Psoas muscle (tissue), 8 donors: ENCODE results near the gene CLDN2. TPM values are rescaled to one million over a fixed set of nuclear protein-coding genes. Genes with fewer than 3 reads are reported as not detected.

Experiments
- ATAC-seq, 4 donors: fragments of 200-7000 bp; cut with Tn5 transposase; one replicate each; pipeline ENCODE4 v1.9.1; 2020; ENCODE audit warnings: moderate library complexity in 3 of 4, mild to moderate bottlenecking in 2 of 4
- DNase-seq, 2 donors: peaks; one replicate each; pipeline ENCODE4 v3.0.0-alpha.2; 2020
- H3K27ac ChIP-seq: fragments of 200-600 bp; one replicate; pipeline ENCODE4 v1.8.0; 2022
- H3K27me3 ChIP-seq, 3 donors: fragments of 200-600 bp in 1 of 3; one replicate each; pipeline versions ENCODE4 v1.6.1 to v1.8.0; 2013 to 2022; ENCODE audit warnings: low read length in 2 of 3, mild to moderate bottlenecking in 2 of 3, moderate library complexity in 1 of 3; ENCODE audit not compliant: insufficient read depth in 3 of 3
- H3K36me3 ChIP-seq, 2 donors: fragments of 200-600 bp in 1 of 2; one replicate each; pipeline versions ENCODE4 v1.6.1 to v1.8.0; 2013 to 2022; ENCODE audit warnings: low read depth in 1 of 2, mild to moderate bottlenecking in 1 of 2, moderate library complexity in 1 of 2; ENCODE audit not compliant: insufficient read depth in 1 of 2
- H3K4me1 ChIP-seq: fragments of 200-600 bp; one replicate; pipeline ENCODE4 v1.8.0; 2022
- H3K4me3 ChIP-seq: fragments of 200-600 bp; one replicate; pipeline ENCODE4 v1.8.0; 2022; ENCODE audit warnings: mild to moderate bottlenecking
- H3K9me3 ChIP-seq: fragments of 200-600 bp; one replicate; pipeline ENCODE4 v1.8.0; 2022
- WGBS, 3 donors: extraction: QIAGEN DNeasy Blood & Tissue Kit; methylation state at CpG; one replicate each; pipeline versions ENCODE4 v1.1.6 to v1.1.7; 2013; 5-methylcytosine and 5-hydroxymethylcytosine counted together
- intact Hi-C, 2 donors: fragments of 100-400 bp; cut with DNase I; formaldehyde crosslinking; loops; one replicate each; pipeline versions ENCODE4 v1.11.0 to v1.14.2; 2022
- polyA plus RNA-seq, 3 donors: library from polyadenylated mRNA; stranded (reverse); fragments of 200-250 nt; gene quantifications; one replicate each; pipeline ENCODE4 v1.2.3, GENCODE V29; 2013
- total RNA-seq, 4 donors: library from RNA; stranded (reverse); fragmentation: NEBNext Ultra II Directional in 2 of 4; extraction: Animal tissue kit (Norgen Biotek cat#: 25700) in 2 of 4; gene quantifications; one replicate each; pipeline versions ENCODE4 v1.2.1 to v1.2.4, GENCODE V29; 2021 to 2023
- TF ChIP-seq, protein P1 (sequence below): fragments of 200-600 bp; IDR thresholded peaks from one replicate; pipeline ENCODE4 v1.8.0; 2022; ENCODE audit warnings: antibody characterized with exemption
- donor health status: healthy with polysubstance abuse.
- donor health status: DM: no; HTN: no; CAD: no; lungs with moderate emphysema.
- donor health status: Bipolar disorder and iron deficiency.
- donor health status: healthy.
- donor health status: DM: yes; HTN: yes; CAD: no.
- donor health status: DM: no; HTN: no; CAD: no.
- donor health status: DM: no; HTN: no; CAD: no.
- donor health status: DM: yes; HTN: yes; CAD: no.

The CLDN2 gene
- total and polyA plus RNA-seq, 7 donors, result 0.03 to 0.15 (median 0.07) TPM; not detected in 3

DNA sequence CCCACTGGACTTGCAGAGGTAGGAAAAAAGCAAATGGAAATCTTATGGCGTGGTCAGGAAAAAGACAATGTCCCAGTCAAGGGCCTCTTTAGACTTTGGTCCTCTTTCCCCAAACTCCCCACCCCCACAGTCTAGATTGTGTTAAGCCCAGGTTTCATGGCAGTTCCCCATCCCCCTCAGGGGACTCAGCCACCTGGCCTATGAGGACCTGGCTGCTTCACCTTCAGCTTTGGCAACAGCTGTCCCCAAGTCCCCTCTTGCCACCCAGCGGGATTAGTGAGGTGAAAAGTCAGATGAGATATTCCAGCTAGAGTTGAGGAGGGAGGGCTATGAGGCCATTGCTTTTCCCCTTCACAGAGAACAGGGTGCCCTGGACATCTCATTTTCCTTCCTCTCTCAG lies 17.5 kb upstream of the CLDN2 start:
- Histone ChIP-seq H3K9me3 (no peaks in the 10 kb centered on the region), H3K4me3 (no peak overlapping the region), H3K27ac (peak overlapping the region; percentile 85), H3K4me1 (peaks cover 30% of the 10 kb centered on the region), H3K27me3 (no peaks in the 10 kb centered on the region), H3K36me3 (no peaks in the 10 kb centered on the region)
- intact Hi-C loops, result loop anchor here in 1 of 2 donors (10.0 kb wide), 1 partner anchor 178 kb away; the partner anchor contains the start of gene RNF128
- TF ChIP-seq, protein P1, sequence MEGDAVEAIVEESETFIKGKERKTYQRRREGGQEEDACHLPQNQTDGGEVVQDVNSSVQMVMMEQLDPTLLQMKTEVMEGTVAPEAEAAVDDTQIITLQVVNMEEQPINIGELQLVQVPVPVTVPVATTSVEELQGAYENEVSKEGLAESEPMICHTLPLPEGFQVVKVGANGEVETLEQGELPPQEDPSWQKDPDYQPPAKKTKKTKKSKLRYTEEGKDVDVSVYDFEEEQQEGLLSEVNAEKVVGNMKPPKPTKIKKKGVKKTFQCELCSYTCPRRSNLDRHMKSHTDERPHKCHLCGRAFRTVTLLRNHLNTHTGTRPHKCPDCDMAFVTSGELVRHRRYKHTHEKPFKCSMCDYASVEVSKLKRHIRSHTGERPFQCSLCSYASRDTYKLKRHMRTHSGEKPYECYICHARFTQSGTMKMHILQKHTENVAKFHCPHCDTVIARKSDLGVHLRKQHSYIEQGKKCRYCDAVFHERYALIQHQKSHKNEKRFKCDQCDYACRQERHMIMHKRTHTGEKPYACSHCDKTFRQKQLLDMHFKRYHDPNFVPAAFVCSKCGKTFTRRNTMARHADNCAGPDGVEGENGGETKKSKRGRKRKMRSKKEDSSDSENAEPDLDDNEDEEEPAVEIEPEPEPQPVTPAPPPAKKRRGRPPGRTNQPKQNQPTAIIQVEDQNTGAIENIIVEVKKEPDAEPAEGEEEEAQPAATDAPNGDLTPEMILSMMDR, result no peak
- DNase-seq (no peak), ATAC-seq (no peak)
- 70 to 94% (median 87%) methylated on average over 2 of the region's 2 CpGs for WGBS, 3 donors

DNA sequence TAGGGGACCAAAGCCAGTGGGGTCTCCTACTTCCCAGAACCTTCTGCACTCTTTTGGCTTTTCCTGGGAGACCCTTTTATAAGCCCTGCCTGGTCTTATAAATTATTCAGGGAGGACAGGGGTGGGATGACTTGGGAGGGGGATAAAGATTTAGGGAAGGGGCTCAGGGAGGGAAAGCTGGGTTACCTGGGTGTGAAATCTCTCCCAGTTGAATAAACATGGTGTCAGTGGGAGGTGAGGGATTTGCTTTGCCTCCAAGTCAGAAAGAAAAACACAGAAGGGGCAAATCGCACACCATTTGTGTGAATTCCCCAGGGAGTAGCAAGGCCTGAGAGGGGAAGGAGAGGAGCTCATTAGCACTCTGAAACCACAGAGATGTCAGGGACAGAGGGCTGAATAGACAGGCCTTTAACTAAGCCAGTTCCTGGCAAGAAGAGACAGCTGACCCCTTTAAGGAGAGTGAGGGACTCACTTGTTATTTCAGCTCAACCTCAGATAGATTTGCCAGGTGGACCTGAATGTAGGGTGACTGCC lies 16.8 kb upstream of the CLDN2 start, which contains the start of gene RIPPLY1:
RIPPLY1 (minus strand) TSS at position 51 of the 534 bp plus-strand sequence. CDS start 54 bp downstream, outside the sequence.
- ATAC-seq (no peak), DNase-seq (no peak)
- Histone ChIP-seq H3K27me3 (no peaks in the 10 kb centered on the region), H3K27ac (peak within 1 kb of the TSS; percentile 85), H3K36me3 (no peaks in the 10 kb centered on the region), H3K4me3 (no peak within 1 kb of the TSS), H3K9me3 (no peaks in the 10 kb centered on the region), H3K4me1 (peaks cover 30% of the 10 kb centered on the region)
- intact Hi-C loops, result loop anchor here in 1 of 2 donors (10.0 kb wide), 1 partner anchor 179 kb away; the partner anchor contains the start of gene RNF128
- 68 to 76% (median 75%) methylated on average over 1 of the region's 1 CpG for WGBS, 3 donors
- TF ChIP-seq, protein P1, result no peak

DNA sequence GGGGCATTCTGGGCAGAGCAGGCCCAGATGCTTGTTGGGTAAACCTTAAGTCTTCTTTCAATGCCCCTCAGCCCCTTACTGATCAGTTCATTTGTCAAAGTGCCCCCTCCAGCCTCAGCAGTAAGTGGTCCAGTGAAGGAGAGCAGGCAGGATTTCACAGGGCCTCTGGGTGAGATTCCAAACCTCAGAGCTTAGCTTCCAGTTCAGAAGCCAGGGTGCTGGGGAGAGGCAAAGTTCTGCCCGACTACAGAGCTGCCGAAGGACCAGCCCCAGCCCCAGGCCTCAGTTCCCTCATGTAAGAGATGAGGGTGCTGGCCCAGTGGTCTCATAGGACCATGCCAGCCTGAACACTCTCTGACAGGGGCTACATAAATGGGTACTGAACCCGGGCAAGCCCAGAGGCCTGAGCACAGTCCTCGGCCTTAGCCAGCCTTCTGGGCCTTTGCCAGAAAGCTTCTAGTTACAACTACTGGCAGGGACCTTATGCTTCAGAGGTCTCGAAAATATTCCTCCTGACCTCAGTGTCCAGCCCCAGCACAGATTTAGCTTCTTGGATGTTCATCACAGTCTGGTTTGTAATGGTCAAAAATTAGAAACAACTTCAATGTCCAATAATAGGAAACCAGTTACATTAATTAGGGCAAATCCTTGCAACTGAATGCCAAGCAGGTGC lies 16.2 kb upstream of the CLDN2 start:
- ATAC-seq, result peak; percentile 87 to 94 (median 90)
- TF ChIP-seq, protein P1, result no peak
- peaks cover 30% of the 10 kb centered on the region for H3K4me1 ChIP-seq
- no peaks in the 10 kb centered on the region for H3K9me3 ChIP-seq
- intact Hi-C loops, result loop anchor here in 1 of 2 donors (10.0 kb wide), 1 partner anchor 179 kb away; the partner anchor contains the start of gene RNF128
- H3K36me3 ChIP-seq, result no peaks in the 10 kb centered on the region
- DNase-seq, result peak in 1 of 2 donors; percentile 73
- no peak overlapping the region for H3K4me3 ChIP-seq
- H3K27me3 ChIP-seq, result no peaks in the 10 kb centered on the region
- peak overlapping the region; percentile 85 for H3K27ac ChIP-seq
- WGBS, 3 donors, result 24 to 34% (median 30%) methylated on average over 3 to 5 of the region's 5 CpGs

DNA sequence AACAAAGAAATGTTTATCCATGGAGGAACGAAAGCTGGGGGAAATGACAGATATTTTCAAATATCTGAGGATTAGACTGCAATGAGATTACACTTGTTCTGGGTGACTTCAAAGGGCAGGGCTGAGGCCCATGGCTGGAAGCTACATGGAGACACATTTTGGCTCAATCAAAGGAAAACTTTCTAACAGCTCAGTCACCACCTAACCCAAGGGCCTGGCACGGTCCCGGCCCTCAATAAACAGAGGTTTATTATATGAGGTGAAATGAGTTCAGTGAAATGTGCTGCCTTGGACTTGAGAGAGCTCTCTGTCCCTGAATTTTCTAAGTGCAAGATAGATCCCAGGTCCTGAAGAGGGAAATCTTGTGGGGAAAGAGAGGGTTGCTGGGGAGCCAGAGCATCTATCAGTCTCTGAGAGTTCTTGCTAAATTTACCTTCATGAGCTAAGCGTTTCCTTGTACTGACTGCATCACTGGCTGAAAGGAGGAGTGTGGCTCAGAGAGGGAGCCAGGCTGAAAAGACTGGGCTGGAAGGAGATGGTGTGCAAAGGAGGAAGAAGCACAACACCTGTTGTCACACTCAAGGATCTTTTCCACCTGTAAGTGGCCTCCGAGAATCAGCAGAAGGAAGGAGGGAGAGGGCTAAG lies 15.0 kb upstream of the CLDN2 start:
- ATAC-seq (peak; percentile 76 to 90 (median 84)), DNase-seq (no peak)
- H3K4me1 ChIP-seq, result peaks cover 30% of the 10 kb centered on the region
- no peaks in the 10 kb centered on the region for H3K27me3 ChIP-seq
- H3K27ac ChIP-seq, result peak overlapping the region; percentile 77
- no peak overlapping the region for H3K4me3 ChIP-seq
- WGBS, 3 donors, result 27 to 48% (median 38%) methylated on average over 4 to 5 of the region's 5 CpGs
- TF ChIP-seq, protein P1, result no peak
- no peaks in the 10 kb centered on the region for H3K9me3 ChIP-seq
- no peaks in the 10 kb centered on the region for H3K36me3 ChIP-seq
- intact Hi-C loops, result loop anchor here in 1 of 2 donors (10.0 kb wide), 1 partner anchor 180 kb away; the partner anchor contains the start of gene RNF128
